Stimulated activated CD8-positive, alpha-beta memory T cell treated with anti-CD3 and anti-CD28 coated beads, Interleukin-7, amount 100 ng/mL, for 4 hours (primary cell): ENCODE results near the gene MXRA8.
A peak's percentile ranks its signal among the peaks of the same experiment; 100 is the strongest.
"Not testable (repeated sequence)": the region's sequence is repeated elsewhere in the genome, so short reads cannot be mapped to it uniquely, and the experiment has no call there.

ENCODE experiments used
- DNase-seq, 2 donors: peaks; one replicate each; pipeline ENCODE4 v3.0.0-alpha.2; 2020; ENCODE audit warnings: low read depth in 2 of 2

The MXRA8 gene

GRCh38 chr1:1393014-1393413 lies 34.7 kb upstream of the MXRA8 start:
- no peak for DNase-seq

GRCh38 chr1:1391225-1391624 lies 32.9 kb upstream of the MXRA8 start:
- no peak for DNase-seq

- no peak for DNase-seq
These were observed 32.3 kb upstream of the MXRA8 start for GRCh38 chr1:1390675-1391074.

- DNase-seq: no peak
These were observed 29.7 kb upstream of the MXRA8 start for GRCh38 chr1:1388078-1388472.

GRCh38 chr1:1387098-1388077 lies 29.0 kb upstream of the MXRA8 start:
- no peak for DNase-seq

- DNase-seq: no peak
These were observed 27.6 kb upstream of the MXRA8 start for GRCh38 chr1:1385931-1386330.

GRCh38 chr1:1385339-1385738 lies 27.0 kb upstream of the MXRA8 start:
- not testable (repeated sequence) for DNase-seq

GRCh38 chr1:1381294-1381693 lies 22.9 kb upstream of the MXRA8 start:
- no peak for DNase-seq

- no peak for DNase-seq
These were observed 22.5 kb upstream of the MXRA8 start for GRCh38 chr1:1380860-1381259.

- no peak for DNase-seq
These were observed 19.3 kb upstream of the MXRA8 start for GRCh38 chr1:1377540-1378205.

GRCh38 chr1:1376551-1377226 lies 18.3 kb upstream of the MXRA8 start:
- DNase-seq: no peak

- DNase-seq: peak; percentile 93 to 94
These were observed 16.7 kb upstream of the MXRA8 start, which contains the start of gene AURKAIP1 for GRCh38 chr1:1374929-1375662. Gene AURKAIP1 (minus strand): TSS chr1:1375207. CDS start chr1:1374756, 451 bp downstream.

- no peak for DNase-seq
These were observed 16.2 kb upstream of the MXRA8 start for GRCh38 chr1:1374589-1374928.

- no peak for DNase-seq
These were observed 15.6 kb upstream of the MXRA8 start for GRCh38 chr1:1373815-1374588.

- no peak for DNase-seq
These were observed 14.9 kb upstream of the MXRA8 start for GRCh38 chr1:1373051-1373814.

GRCh38 chr1:1371746-1372711 lies 13.7 kb upstream of the MXRA8 start:
- DNase-seq: peak; percentile 47 to 60

- peak; percentile 39 to 43 for DNase-seq
These were observed 13.0 kb upstream of the MXRA8 start for GRCh38 chr1:1371364-1371745.

GRCh38 chr1:1370771-1371300 lies 12.5 kb upstream of the MXRA8 start:
- no peak for DNase-seq

- DNase-seq: not testable (repeated sequence)
These were observed 11.7 kb upstream of the MXRA8 start for GRCh38 chr1:1370094-1370493.
